NCI-H345 (cell line): Measurements from ENCODE around the gene MDP1.
A peak's percentile ranks its signal among the peaks of the same experiment; 100 is the strongest.

Experiments used
- DNase-seq: peaks from one replicate; lab custom pipeline; 2025; lab: John Stamatoyannopoulos, UW

Gene MDP1

GRCh38 chr14:24179961-24180796 lies 35.7 kb downstream of the MDP1 start:
- no peak for DNase-seq

- no peak for DNase-seq
Measured at GRCh38 chr14:24179294-24179960, 36.4 kb downstream of the MDP1 start.

GRCh38 chr14:24178399-24179178 lies 37.3 kb downstream of the MDP1 start:
- DNase-seq = no peak

GRCh38 chr14:24177891-24178290 lies 38.0 kb downstream of the MDP1 start:
- no peak for DNase-seq

GRCh38 chr14:24177041-24177825 lies 38.6 kb downstream of the MDP1 start:
- DNase-seq = no peak

GRCh38 chr14:24176599-24176998 lies 39.3 kb downstream of the MDP1 start:
- no peak for DNase-seq

GRCh38 chr14:24172871-24173281 lies 43.0 kb downstream of the MDP1 start:
- no peak for DNase-seq

- no peak for DNase-seq
Measured at GRCh38 chr14:24172261-24172860, 43.5 kb downstream of the MDP1 start.

GRCh38 chr14:24171422-24172260 lies 44.2 kb downstream of the MDP1 start, which contains the start of gene REC8:
Gene REC8, plus strand, starts transcription at chr14:24172080. Its CDS starts 473 bp downstream, at chr14:24172553.
- DNase-seq = peak; percentile 92

- no peak for DNase-seq
Measured at GRCh38 chr14:24167469-24168114, 48.3 kb downstream of the MDP1 start.

- no peak for DNase-seq
Measured at GRCh38 chr14:24165785-24166184, 50.1 kb downstream of the MDP1 start.

- no peak for DNase-seq
Measured at GRCh38 chr14:24164518-24164991, 51.3 kb downstream of the MDP1 start.
